WI38 (cell line): ENCODE results near the gene TGFBRAP1.
"Not testable (repeated sequence)": the region's sequence is repeated elsewhere in the genome, so short reads cannot be mapped to it uniquely, and the experiment has no call there.

ENCODE experiments used
- H3K4me3 ChIP-seq: 2 replicates; pipeline ENCODE4 v1.5.1; 2011; ENCODE audit warnings: low read depth, mild to moderate bottlenecking, control low read depth, low read length
- TF ChIP-seq, protein P1 (sequence below): IDR thresholded peaks from 2 replicates; pipeline ENCODE4 v1.5.1; 2012; ENCODE audit warnings: low read depth, mild to moderate bottlenecking, control low read depth, low read length

TGFBRAP1 gene

DNA sequence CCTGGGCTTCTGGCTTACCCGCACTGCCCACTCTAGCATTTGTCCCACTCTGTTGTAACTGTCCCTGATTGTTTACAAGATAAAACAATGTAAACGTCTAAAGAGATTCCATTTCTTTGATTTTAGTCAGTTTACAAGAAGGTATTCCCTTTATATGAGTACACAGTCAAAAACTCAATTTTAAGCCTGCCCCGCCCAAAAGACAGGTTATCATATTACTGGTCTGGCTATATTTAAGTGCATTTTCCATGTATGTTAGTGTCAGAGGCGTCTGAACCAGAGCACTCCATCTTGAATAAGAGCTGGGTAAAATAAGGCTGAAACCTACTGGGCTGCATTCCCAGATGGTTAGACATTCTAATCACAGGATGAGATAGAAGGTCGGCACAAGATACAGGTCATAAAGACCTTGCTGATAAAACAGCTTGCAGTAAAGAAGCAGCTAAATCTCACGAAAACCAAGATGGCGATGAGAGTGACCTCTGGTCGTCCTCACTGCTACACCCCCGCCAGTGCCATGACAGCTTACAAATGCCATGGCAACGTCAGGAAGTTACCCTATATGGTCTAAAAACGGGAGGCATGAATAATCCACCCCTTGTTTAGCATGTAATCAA lies 73.0 kb downstream of the TGFBRAP1 start:
- no peak overlapping the region for H3K4me3 ChIP-seq
- TF ChIP-seq, protein P1, sequence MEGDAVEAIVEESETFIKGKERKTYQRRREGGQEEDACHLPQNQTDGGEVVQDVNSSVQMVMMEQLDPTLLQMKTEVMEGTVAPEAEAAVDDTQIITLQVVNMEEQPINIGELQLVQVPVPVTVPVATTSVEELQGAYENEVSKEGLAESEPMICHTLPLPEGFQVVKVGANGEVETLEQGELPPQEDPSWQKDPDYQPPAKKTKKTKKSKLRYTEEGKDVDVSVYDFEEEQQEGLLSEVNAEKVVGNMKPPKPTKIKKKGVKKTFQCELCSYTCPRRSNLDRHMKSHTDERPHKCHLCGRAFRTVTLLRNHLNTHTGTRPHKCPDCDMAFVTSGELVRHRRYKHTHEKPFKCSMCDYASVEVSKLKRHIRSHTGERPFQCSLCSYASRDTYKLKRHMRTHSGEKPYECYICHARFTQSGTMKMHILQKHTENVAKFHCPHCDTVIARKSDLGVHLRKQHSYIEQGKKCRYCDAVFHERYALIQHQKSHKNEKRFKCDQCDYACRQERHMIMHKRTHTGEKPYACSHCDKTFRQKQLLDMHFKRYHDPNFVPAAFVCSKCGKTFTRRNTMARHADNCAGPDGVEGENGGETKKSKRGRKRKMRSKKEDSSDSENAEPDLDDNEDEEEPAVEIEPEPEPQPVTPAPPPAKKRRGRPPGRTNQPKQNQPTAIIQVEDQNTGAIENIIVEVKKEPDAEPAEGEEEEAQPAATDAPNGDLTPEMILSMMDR, result no peak

DNA sequence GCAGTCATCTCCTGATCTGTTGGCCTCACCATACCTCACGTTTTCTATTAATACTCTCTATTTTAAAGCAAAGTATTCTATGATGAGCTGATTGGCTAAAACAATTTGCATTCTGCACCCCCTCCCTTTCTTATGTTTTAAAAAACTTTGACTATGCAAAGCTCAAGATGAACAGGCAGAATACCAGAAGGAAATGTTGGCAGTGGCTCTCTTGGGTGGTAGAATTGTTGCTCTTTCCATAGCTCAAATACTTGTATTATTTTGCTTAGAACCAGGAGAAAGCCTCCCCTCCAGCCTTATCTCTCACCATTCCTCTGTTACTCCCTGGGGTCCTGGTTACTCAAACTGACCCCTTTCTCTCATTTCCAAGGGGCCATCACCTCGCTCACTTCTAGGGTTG lies 73.6 kb downstream of the TGFBRAP1 start:
- no peak overlapping the region for H3K4me3 ChIP-seq
- TF ChIP-seq, protein P1, result no peak

DNA sequence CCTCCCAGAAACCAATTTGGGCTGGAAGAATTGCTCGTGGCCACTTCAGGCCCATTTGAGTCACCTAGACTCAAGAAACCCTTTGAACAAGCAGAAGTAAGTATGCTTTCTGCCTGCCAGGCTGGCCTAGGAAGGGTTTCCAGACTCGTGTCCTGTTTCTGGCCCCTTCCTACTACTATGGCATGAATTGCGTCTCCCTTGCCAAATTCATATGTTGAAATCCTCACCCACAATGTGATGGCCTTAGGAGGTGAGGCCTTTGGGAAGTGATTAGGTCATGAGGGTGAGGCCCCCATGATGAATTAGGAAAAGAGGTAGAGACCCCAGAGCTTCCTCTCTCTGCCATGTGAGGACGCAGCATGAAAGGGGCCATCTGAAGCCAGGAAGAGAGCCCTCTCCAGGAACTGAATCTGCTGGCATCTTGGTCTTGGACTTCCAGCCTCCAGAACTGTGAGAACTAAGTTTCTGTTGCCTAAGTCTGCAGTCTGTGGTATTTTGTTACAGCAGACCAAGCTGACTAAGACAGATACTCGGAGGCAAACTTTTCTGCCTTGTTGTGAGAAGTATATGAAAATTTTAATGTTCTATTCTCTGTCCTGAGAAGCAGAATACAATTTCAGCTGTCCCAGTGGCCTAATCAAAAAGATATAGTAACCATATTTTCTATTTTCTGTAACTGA lies 74.9 kb downstream of the TGFBRAP1 start:
- TF ChIP-seq, protein P1, result no peak
- no peak overlapping the region for H3K4me3 ChIP-seq

DNA sequence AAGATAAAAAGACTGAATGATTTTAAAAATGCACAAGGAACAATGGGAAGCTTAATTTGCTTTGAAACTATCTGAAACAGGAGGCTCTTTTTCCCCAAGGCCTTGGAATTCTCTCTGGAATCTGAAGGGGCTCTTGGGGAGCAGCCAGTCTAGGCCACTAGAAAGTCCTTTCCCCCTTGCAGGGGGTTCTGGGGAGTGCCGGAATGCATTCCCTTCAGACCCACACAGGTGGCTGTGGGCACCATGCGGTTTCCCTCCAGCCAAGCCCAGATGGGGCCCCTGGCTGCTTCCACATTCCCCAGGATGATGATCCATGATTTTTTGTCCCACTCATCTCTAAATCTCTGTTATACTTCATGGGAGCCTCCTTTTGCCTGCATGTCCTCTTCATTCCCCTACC lies 77.3 kb downstream of the TGFBRAP1 start:
- TF ChIP-seq, protein P1, result no peak
- no peak overlapping the region for H3K4me3 ChIP-seq

DNA sequence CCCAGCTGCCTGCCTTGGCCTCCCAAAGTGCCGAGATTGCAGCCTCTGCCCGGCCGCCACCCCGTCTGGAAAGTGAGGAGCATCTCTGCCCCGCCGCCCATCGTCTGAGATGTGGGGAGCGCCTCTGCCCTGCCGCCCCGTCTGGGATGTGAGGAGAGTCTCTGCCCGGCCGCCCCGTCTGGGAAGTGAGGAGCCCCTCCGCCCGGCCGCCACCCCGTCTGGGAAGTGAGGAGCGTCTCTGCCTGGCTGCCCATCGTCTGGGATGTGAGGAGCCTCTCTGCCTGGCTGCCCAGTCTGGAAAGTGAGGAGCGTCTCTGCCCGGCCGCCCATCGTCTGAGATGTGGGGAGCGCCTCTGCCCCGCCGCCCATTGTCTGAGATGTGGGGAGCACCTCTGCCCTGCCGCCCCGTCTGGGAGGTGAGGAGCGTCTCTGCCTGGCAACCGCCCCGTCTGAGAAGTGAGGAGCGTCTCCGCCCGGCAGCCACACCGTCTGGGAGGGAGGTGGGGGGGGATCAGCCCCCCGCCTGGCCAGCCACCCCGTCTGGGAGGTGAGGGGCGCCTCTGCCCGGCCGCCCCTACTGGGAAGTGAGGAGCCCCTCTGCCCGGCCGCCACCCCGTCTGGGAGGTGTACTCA lies 78.4 kb downstream of the TGFBRAP1 start:
- not testable (repeated sequence) for H3K4me3 ChIP-seq

DNA sequence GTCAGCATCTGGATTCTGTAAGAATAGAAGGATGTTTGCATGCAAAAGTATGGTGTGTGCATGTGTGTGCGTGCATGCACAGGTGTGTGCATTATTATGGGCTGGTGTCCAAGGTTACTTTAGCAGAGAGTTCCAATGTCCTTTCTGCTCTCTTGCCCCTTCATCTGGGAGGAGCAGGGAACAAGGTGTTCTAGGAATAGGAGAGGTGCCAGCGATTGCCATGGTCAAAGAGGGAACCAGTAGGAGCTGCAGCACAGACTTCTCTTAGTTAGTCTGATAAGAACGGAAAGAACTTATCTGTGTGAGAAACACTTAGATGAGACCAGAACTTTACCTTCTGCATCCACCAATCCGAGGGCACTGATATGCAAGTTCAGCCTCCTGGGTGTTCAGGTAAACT lies 79.6 kb downstream of the TGFBRAP1 start:
- no peak overlapping the region for H3K4me3 ChIP-seq
- TF ChIP-seq, protein P1, result no peak

DNA sequence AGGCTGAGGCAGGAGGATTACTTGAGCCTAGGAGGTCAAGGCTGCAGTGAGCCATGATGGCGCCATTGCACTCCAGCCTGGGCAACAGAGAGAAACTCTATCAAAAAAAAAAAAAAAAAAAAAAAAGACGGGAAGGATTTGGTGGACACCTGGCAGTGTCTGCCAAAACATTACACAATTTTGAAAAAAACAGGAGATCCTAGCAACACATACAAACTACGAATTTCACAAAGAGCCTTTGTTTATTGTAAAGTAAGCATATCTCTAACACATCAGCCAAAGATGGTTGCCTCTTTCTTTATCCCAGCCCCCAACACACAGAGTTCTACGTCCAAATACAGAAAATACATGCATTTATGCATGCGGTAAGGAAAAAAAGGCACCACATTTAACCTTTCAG lies 80.4 kb downstream of the TGFBRAP1 start:
- TF ChIP-seq, protein P1, result no peak
- no peak overlapping the region for H3K4me3 ChIP-seq
